ENCODE data around the gene DNAH2. TPM values are rescaled to one million over a fixed set of nuclear protein-coding genes. Genes with fewer than 3 reads are reported as not detected.
A peak's percentile ranks its signal among the peaks of the same experiment; 100 is the strongest.

Gene DNAH2
- total and polyA plus RNA-seq, 2 of the 13 experiments (the other 11 are each of a cell fraction or from before 2014, with no cell fraction given): not detected

DNA sequence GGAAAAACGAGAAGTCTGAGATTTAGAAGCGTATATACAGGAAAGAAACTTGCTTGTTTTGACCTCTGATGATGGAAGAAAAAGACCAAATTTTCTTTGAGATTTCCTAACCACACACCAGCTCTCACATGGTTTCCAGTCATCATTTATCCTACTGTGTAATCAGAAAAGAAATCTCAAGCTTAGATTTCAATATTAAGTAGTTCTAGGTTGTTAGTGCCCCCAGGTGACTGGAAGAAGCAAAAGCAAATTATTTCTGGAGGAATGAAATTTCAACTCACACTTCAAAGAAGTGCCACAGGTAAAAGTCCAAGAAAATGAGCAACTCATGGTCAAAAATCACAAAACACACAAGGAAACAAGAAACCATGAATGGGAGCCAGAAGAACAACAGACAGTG, 64.7 kb downstream of the DNAH2 start:
- ATAC-seq (no peak), DNase-seq (ENCODE audit: low spot score) (no peak), FAIRE-seq (no peak)
- Histone ChIP-seq H3K9ac (ENCODE audit: insufficient read depth, low read depth, low read length) (no peak overlapping the region), H3K9me3 (ENCODE audit: low read length) (no peaks in the 10 kb centered on the region), H2AFZ (ENCODE audit: low read length) (no peak overlapping the region), H3K27me3 (ENCODE audit: control insufficient read depth in 1 of 2, insufficient read depth in 2 of 2, low read length in 2 of 2) (peaks cover 1 to 51% of the 10 kb centered on the region in 2 experiments), H3K79me2 (ENCODE audit: insufficient read depth, low read length) (no peaks in the 10 kb centered on the region), H3K4me3 (replicated peaks in 1 of 3; ENCODE audit: insufficient read depth in 1 of 3, low read depth in 2 of 3, low read length in 3 of 3) (no peak overlapping the region), H3K27ac (ENCODE audit: extremely low read length, insufficient read depth, low read length) (no peak overlapping the region), H3K36me3 (replicated peaks in 1 of 2; ENCODE audit: control insufficient read depth in 1 of 2, insufficient read depth in 2 of 2, low read length in 2 of 2) (no peaks in the 10 kb centered on the region), H3K4me1 (ENCODE audit: insufficient read depth, low read length) (peaks cover 8% of the 10 kb centered on the region), H4K20me1 (ENCODE audit: insufficient read depth, low read length) (no peaks in the 10 kb centered on the region), H3K4me2 (ENCODE audit: low read depth, low read length) (no peak overlapping the region)
- intact Hi-C loops (cut with micrococcal nuclease; ENCODE audit: unreplicated experiment) (no loop called here), in situ Hi-C loops (cut with HindIII; ENCODE audit: extremely low pct_ligation_motif_present, low pct_unique_long_range_greater_than_20kb) (no loop called here)
- TF ChIP-seq SUZ12 (IDR thresholded peaks at IDR 0.05; ENCODE audit: low read depth, low read length) (no peak), STAG1 (CRISPR knock-in tag; IDR thresholded peaks at IDR 0.05) (0 out of 2 replicates have a peak, but pooled peaks have one; percentile 28)
- POLR2A ChIA-PET: no interaction called here
- BruUV-seq (replicated peaks): no TSS peak
- 71% methylated on average over 2 of the region's 2 CpGs for WGBS (ENCODE audit: low lambda C conversion rate)
- CTCF ChIA-PET (ENCODE audit: low intra/inter-chr PET ratio, low total read pairs): interaction anchor here (1.6 kb wide), 1 partner anchor 38 kb away, joined by 4 read pairs; no protein-coding TSS in a partner anchor

GRCh38 chr17:7786866-7787265, 69.3 kb downstream of the DNAH2 start:
- H3K9ac ChIP-seq (ENCODE audit: insufficient read depth, low read depth, low read length): no peak overlapping the region
- no peaks in the 10 kb centered on the region for H3K36me3 ChIP-seq (replicated peaks in 1 of 2; ENCODE audit: control insufficient read depth in 1 of 2, insufficient read depth in 2 of 2, low read length in 2 of 2)
- H3K4me1 ChIP-seq (ENCODE audit: insufficient read depth, low read length): no peaks in the 10 kb centered on the region
- no peak overlapping the region for H2AFZ ChIP-seq (ENCODE audit: low read length)
- no peak for ATAC-seq
- no peak overlapping the region for H3K27ac ChIP-seq (ENCODE audit: extremely low read length, insufficient read depth, low read length)
- H3K4me2 ChIP-seq (ENCODE audit: low read depth, low read length): no peak overlapping the region
- in situ Hi-C loops (cut with HindIII; ENCODE audit: extremely low pct_ligation_motif_present, low pct_unique_long_range_greater_than_20kb): no loop called here
- H3K4me3 ChIP-seq (replicated peaks in 1 of 3; ENCODE audit: insufficient read depth in 1 of 3, low read depth in 2 of 3, low read length in 3 of 3): no peak overlapping the region
- BruUV-seq (replicated peaks): no TSS peak
- H3K79me2 ChIP-seq (ENCODE audit: insufficient read depth, low read length): no peaks in the 10 kb centered on the region
- 46% methylated on average over 14 of the region's 21 CpGs for WGBS (ENCODE audit: low lambda C conversion rate)
- H3K9me3 ChIP-seq (ENCODE audit: low read length): no peaks in the 10 kb centered on the region
- ChIA-PET POLR2A (no interaction called here), CTCF (ENCODE audit: low intra/inter-chr PET ratio, low total read pairs) (no interaction called here)
- no peak for FAIRE-seq
- intact Hi-C loops (cut with micrococcal nuclease; ENCODE audit: unreplicated experiment): no loop called here
- H3K27me3 ChIP-seq (ENCODE audit: control insufficient read depth in 1 of 2, insufficient read depth in 2 of 2, low read length in 2 of 2): peaks cover 1 to 38% of the 10 kb centered on the region in 2 experiments
- no peak for DNase-seq (ENCODE audit: low spot score)
- H4K20me1 ChIP-seq (ENCODE audit: insufficient read depth, low read length): no peaks in the 10 kb centered on the region
- TF ChIP-seq ZSCAN20 (CRISPR knock-in tag; IDR thresholded peaks at IDR 0.05; ENCODE audit: borderline replicate concordance): no peak
- no peak for TF ChIP-seq FOXA1 (IDR thresholded peaks at IDR 0.05)
- TF ChIP-seq FOXA1 (CRISPR knock-in tag; IDR thresholded peaks at IDR 0.05): no peak
- TF ChIP-seq, protein P1, sequence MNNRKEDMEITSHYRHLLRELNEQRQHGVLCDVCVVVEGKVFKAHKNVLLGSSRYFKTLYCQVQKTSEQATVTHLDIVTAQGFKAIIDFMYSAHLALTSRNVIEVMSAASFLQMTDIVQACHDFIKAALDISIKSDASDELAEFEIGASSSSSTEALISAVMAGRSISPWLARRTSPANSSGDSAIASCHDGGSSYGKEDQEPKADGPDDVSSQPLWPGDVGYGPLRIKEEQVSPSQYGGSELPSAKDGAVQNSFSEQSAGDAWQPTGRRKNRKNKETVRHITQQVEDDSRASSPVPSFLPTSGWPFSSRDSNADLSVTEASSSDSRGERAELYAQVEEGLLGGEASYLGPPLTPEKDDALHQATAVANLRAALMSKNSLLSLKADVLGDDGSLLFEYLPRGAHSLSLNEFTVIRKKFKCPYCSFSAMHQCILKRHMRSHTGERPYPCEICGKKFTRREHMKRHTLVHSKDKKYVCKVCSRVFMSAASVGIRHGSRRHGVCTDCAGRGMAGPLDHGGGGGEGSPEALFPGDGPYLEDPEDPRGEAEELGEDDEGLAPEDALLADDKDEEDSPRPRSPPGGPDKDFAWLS (CRISPR knock-in tag; IDR thresholded peaks at IDR 0.05; ENCODE audit: borderline replicate concordance): no peak
- TF ChIP-seq ZSCAN31 (CRISPR knock-in tag; IDR thresholded peaks at IDR 0.05; ENCODE audit: low read depth): no peak
- TF ChIP-seq, protein P2, sequence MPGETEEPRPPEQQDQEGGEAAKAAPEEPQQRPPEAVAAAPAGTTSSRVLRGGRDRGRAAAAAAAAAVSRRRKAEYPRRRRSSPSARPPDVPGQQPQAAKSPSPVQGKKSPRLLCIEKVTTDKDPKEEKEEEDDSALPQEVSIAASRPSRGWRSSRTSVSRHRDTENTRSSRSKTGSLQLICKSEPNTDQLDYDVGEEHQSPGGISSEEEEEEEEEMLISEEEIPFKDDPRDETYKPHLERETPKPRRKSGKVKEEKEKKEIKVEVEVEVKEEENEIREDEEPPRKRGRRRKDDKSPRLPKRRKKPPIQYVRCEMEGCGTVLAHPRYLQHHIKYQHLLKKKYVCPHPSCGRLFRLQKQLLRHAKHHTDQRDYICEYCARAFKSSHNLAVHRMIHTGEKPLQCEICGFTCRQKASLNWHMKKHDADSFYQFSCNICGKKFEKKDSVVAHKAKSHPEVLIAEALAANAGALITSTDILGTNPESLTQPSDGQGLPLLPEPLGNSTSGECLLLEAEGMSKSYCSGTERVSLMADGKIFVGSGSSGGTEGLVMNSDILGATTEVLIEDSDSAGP (CRISPR knock-in tag; IDR thresholded peaks at IDR 0.05; ENCODE audit: borderline replicate concordance): no peak
- TF ChIP-seq HNF1A (IDR thresholded peaks at IDR 0.05; ENCODE audit: low read depth): no peak
- TF ChIP-seq HNF1A (CRISPR knock-in tag; IDR thresholded peaks at IDR 0.05; ENCODE audit: borderline replicate concordance): no peak
